Vagina (tissue), 2 donors: ENCODE data around the gene ASPHD2.

ENCODE experiments used
- CTCF ChIP-seq, 3 experiments: fragments of 450-650 bp in 2 of 3; fragments of 200-600 bp in 1 of 3; sonication (generic) in 1 of 3; IDR thresholded peaks; one replicate each; pipeline ENCODE4 v1.5.1; 2017 to 2019; ENCODE audit warnings: antibody characterized with exemption in 3 of 3, mild to moderate bottlenecking in 2 of 3, moderate library complexity in 2 of 3
- POLR2A ChIP-seq, 2 donors: fragments of 450-650 bp; IDR thresholded peaks; one replicate each; pipeline ENCODE4 v1.6.1; 2017; ENCODE audit warnings: antibody characterized with exemption in 2 of 2, mild to moderate bottlenecking in 2 of 2, moderate library complexity in 2 of 2
- POLR2AphosphoS5 ChIP-seq, 2 donors: sonication (generic); formaldehyde crosslinking; IDR thresholded peaks; one replicate each; pipeline ENCODE4 v1.9.0; 2017; ENCODE audit warnings: antibody characterized with exemption in 2 of 2, mild to moderate bottlenecking in 2 of 2, low read depth in 1 of 2; ENCODE audit not compliant: insufficient read depth in 1 of 2

GRCh38 chr22:26398741-26399153, 30.3 kb upstream of the ASPHD2 start:
- TF ChIP-seq CTCF (IDR thresholded peaks at IDR 0.05) (peak; percentile 26 to 37 (median 34)), POLR2A (IDR thresholded peaks at IDR 0.05) (no peak), POLR2AphosphoS5 (IDR thresholded peaks at IDR 0.05; ENCODE audit: insufficient read depth in 1 of 2, low read depth in 1 of 2) (no peak)
